GM12872 (cell line): ENCODE data around the gene PUDP.

Experiments used
- CTCF ChIP-seq: IDR thresholded peaks from 3 replicates; pipeline ENCODE4 v1.5.1; 2011; ENCODE audit warnings: low read depth, mild to moderate bottlenecking, low read length, moderate library complexity; ENCODE audit not compliant: insufficient read depth

The PUDP gene

GRCh38 chrX:7158468-7158990 lies 10.6 kb upstream of the PUDP start:
- no peak for TF ChIP-seq CTCF

GRCh38 chrX:7156879-7157278 lies 8.9 kb upstream of the PUDP start:
- TF ChIP-seq CTCF: no peak

GRCh38 chrX:7155163-7155562 lies 7.2 kb upstream of the PUDP start:
- no peak for TF ChIP-seq CTCF

- no peak for TF ChIP-seq CTCF
Measured at GRCh38 chrX:7154041-7154597, 6.2 kb upstream of the PUDP start.

GRCh38 chrX:7153231-7153630 lies 5.3 kb upstream of the PUDP start:
- no peak for TF ChIP-seq CTCF

- TF ChIP-seq CTCF: no peak
Measured at GRCh38 chrX:7149411-7149810, 1.5 kb upstream of the PUDP start.

GRCh38 chrX:7147413-7147977 lies 458 bp downstream of the PUDP start, which contains the start of gene STS:
TSS of gene STS (plus strand) at chrX:7147712. CDS start at chrX:7253200, 105,488 bp downstream.
- TF ChIP-seq CTCF: no peak
